ENCODE results near the gene SURF6. TPM values are rescaled to one million over a fixed set of nuclear protein-coding genes. Genes with fewer than 3 reads are reported as not detected.

SURF6 gene
- total RNA-seq, 4 donors from 2014 or later: 10.5 to 47.8 (median 14.5) TPM

GRCh38 chr9:133367778-133368177, 31.8 kb upstream of the SURF6 start:
- no peak for DNase-seq (ENCODE audit: low spot score)
- no peak for ATAC-seq (ENCODE audit: low FRiP score)
- TF ChIP-seq CTCF (IDR thresholded peaks at IDR 0.05): no peak

GRCh38 chr9:133367221-133367620, 31.2 kb upstream of the SURF6 start:
- TF ChIP-seq CTCF (IDR thresholded peaks at IDR 0.05): no peak
- ATAC-seq (ENCODE audit: low FRiP score): no peak

GRCh38 chr9:133366435-133366834, 30.4 kb upstream of the SURF6 start:
- ATAC-seq (ENCODE audit: low FRiP score) (no peak), DNase-seq (ENCODE audit: low spot score) (no peak)
- TF ChIP-seq CTCF (IDR thresholded peaks at IDR 0.05): no peak

More at GRCh38 chr9:133367221-133367620, 31.2 kb upstream of the SURF6 start:
- DNase-seq (ENCODE audit: low spot score): no peak

GRCh38 chr9:133362359-133363044, 26.5 kb upstream of the SURF6 start:
- no peak for ATAC-seq (ENCODE audit: low FRiP score)
- no peak for TF ChIP-seq CTCF (IDR thresholded peaks at IDR 0.05)

GRCh38 chr9:133361507-133362092, 25.6 kb upstream of the SURF6 start:
- DNase-seq (ENCODE audit: low spot score): no peak
- ATAC-seq (ENCODE audit: low FRiP score): no peak
- TF ChIP-seq CTCF (IDR thresholded peaks at IDR 0.05): no peak

More at GRCh38 chr9:133362359-133363044, 26.5 kb upstream of the SURF6 start:
- DNase-seq (ENCODE audit: low spot score): no peak

GRCh38 chr9:133360400-133361393, 24.7 kb upstream of the SURF6 start:
- no peak for ATAC-seq (ENCODE audit: low FRiP score)
- no peak for DNase-seq (ENCODE audit: low spot score)
- no peak for TF ChIP-seq CTCF (IDR thresholded peaks at IDR 0.05)

Measured in omental fat pad (tissue), 4 donors.